GM12891 (cell line): ENCODE measurements around the gene SPAAR.

ENCODE experiments used
- PAX5 ChIP-seq: IDR thresholded peaks from 2 replicates; pipeline ENCODE4 v1.6.1; 2011; ENCODE audit warnings: low read length, moderate library complexity, mild to moderate bottlenecking; ENCODE audit not compliant: insufficient read depth, severe bottlenecking
- POLR2A ChIP-seq: IDR thresholded peaks from 2 replicates; pipeline ENCODE4 v1.6.1; 2011; ENCODE audit warnings: low read depth, low read length, control low read depth
- POLR2AphosphoS5 ChIP-seq: IDR thresholded peaks from 2 replicates; pipeline ENCODE4 v1.6.1; 2011; ENCODE audit warnings: low read depth, low read length, control low read depth
- POU2F2 ChIP-seq: IDR thresholded peaks from 2 replicates; pipeline ENCODE4 v1.6.1; 2011; ENCODE audit warnings: low read depth, mild to moderate bottlenecking, control low read depth, low read length, moderate library complexity
- SPI1 ChIP-seq: IDR thresholded peaks from 2 replicates; pipeline ENCODE4 v1.6.1; 2011; ENCODE audit warnings: low read depth, low read length, control low read depth
- TAF1 ChIP-seq: IDR thresholded peaks from 2 replicates; pipeline ENCODE4 v1.6.1; 2011; ENCODE audit warnings: low read depth, low read length, control low read depth

DNA sequence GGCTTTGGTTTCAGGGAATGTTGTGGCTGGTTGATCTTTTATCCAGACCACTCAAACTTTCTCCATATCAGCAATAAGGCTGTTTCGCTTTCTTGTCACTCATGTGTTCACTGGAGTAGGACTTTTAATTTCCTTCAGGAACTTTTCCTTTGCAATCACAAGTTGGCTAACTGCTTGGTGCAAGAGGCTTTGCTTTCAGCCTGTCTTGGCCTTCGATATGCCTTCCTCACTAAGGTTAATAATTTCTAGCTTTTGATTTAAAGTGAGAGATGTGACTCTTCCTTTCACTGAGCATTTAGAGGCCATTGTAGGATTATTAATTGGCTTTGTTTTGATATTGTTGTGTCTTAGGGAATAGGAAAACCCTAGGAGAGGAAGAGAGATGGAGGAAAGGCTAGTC lies 10.3 kb upstream of the SPAAR start:
- TF ChIP-seq POLR2A (no peak), POLR2AphosphoS5 (no peak), SPI1 (no peak), PAX5 (no peak), TAF1 (no peak), POU2F2 (no peak)
